Stimulated activated CD4-positive, alpha-beta T cell treated with anti-CD3 and anti-CD28 coated beads, Interleukin-15, amount 100 ng/mL, for 48 hours (primary cell): ENCODE measurements around the gene SPEM3.
"Not testable (repeated sequence)": the region's sequence is repeated elsewhere in the genome, so short reads cannot be mapped to it uniquely, and the experiment has no call there.

Experiments
- DNase-seq, 2 donors: peaks; one replicate each; pipeline ENCODE4 v3.0.0-alpha.2; 2020; ENCODE audit warnings: low read depth in 2 of 2

SPEM3 gene

GRCh38 chr17:7471729-7472128, 43.1 kb downstream of the SPEM3 start:
- DNase-seq, result no peak

- DNase-seq, result not testable (repeated sequence)
Measured at GRCh38 chr17:7474767-7475166, 46.1 kb downstream of the SPEM3 start.

- DNase-seq, result no peak
Measured at GRCh38 chr17:7475764-7476422, 47.2 kb downstream of the SPEM3 start.

DNA sequence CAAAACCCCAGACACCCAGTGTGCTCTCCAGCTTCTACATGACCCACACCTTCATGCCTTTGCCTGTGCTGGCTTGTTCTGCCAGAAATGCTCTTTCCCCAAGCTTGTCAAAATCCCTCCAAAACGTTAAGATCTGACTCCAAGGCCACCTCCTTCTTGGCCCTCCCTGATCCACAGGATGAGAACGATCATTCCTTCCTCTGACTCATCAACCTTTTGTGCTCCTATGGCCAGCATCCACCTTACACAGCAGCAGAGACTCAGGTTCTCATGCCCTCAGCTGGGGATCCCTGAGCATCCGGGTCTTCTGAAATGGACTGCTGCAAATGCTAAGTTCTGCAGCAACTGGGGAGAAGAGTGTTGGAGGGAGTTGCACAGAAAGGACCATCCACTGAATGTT, 47.8 kb downstream of the SPEM3 start:
- no peak for DNase-seq

GRCh38 chr17:7476951-7477350, 48.3 kb downstream of the SPEM3 start:
- no peak for DNase-seq

DNA sequence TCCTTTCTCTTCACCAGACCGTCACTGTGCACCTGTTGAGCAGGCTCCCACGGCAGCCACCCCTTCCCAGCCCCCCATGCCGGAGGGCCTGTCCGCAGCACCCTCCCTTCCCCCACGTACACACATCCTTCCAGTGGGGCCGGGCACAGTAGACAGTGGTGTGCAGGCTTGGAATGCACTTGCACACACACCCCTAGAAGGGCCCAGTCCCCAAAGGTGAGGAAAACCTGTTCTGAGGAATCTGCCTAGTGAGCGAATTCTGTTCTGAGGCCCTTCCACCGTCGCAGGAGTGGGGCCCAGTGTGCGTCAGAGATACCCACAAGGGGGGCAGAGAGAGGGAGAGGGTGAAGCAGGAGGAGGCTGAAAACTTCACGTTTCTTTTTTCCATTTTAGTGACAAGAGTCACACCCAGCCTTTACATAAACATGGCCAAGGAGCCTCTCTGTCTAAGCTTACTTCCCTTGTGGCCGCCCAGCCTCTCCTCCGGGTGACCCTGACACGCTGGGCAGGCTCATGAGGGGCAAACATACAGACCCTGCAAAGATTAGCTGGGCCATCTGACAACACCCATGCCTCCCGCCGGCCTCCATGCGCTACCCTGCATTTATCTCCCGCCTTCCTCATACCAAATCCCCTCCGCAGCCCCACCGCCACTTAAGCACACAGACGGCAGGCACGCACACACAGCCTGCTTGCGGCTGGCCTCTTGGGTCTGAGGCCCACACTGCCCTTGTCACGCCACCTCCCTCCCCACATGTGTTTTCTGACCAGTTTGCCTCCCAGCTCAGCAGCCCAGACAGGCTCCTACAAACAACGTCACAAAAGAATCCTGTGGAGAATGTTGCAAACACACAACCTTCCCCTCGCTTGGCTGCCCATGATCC, 49.0 kb downstream of the SPEM3 start:
- no peak for DNase-seq

DNA sequence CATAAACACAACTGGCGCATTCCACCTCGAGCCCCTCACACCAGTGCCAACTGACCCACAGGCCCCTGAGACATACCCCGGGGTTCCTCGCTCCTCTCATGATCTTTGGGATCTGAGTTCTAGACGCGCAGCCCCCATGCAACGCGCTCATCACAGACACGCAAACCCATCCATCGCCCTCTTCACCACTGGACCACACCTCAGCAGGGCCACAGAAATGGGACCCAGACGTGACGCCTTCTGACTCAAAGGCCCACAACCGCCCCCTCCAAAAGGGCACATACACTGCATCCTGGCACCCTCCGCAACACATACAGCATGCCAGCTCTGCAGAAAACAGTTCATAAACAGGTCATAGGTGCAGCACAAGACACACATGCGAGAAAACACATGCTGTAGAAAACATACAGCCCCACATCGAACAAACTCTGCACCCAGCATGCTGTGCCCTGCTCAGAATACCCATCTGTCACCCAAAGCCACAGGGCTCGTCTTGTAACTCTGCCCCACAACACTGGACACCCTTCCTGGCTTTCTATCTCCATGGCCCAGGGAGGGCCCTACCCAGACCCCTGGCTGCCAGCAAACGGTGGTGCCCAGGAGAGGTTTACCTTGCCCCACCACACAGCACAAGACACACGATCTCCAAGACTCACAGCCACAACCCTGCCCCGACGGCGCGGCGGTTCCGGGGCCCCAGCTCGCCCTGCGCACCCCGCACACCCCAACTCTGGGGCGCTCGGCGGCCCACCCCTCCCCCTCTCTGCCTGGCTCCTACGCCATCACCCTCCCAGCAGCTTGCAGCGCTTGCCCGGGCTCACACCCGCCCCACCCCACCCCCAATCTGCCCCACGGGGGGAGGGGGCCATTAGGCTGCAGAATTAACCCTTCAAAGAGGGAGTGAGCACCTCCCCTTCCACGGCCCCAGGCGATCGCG, 49.9 kb downstream of the SPEM3 start:
- peak in 1 of 2 donors; percentile 34 for DNase-seq

DNA sequence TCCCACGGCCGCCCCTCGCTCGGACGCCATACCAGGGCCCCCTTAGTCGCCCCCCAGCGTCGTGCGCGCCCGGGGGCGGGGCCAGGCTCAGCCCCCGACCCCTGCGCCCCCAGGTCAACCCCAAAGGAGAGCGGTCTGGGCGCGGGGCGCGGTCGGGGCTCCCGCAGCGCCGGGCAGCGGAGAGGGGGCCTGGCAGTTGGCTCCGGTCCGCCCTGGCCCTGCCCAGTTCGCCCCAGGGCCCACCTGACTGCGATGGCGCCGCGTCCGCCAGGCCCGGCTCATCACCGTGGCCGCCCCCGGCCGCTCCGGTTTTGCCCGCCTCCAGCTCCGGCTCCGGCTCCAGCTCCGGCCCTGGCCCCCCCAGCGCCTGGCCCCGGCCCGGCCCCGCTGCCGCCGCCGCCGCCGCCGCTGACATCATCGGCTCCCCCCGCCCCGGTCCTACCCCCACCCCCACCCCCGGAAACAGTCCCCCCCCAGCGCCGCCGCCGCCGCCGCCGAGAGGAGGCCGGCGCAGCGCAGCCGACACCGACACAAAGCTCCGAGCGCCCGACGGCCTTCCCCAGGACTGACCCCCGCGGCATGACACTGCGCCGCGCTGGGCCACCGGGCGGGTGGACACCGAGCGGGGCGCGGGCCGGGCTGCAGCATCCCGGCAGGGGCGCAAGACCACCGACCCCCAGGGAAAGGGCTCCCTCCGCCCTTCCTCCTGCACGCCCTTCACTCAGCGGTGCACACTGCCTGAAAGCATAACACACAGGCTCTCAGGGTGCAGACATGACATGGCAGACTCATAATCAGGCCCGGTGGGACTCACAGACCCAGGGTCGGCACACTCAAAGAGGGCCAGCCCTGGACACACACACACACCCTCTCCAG, 50.8 kb downstream of the SPEM3 start, which contains the start of gene ZBTB4:
Gene ZBTB4, minus strand, starts transcription at position 419 of the 876 bp plus-strand sequence. CDS start 12,830 bp downstream, outside the sequence.
- DNase-seq, result peak in 1 of 2 donors; percentile 32

GRCh38 chr17:7480089-7480384, 51.4 kb downstream of the SPEM3 start:
- DNase-seq, result no peak

DNA sequence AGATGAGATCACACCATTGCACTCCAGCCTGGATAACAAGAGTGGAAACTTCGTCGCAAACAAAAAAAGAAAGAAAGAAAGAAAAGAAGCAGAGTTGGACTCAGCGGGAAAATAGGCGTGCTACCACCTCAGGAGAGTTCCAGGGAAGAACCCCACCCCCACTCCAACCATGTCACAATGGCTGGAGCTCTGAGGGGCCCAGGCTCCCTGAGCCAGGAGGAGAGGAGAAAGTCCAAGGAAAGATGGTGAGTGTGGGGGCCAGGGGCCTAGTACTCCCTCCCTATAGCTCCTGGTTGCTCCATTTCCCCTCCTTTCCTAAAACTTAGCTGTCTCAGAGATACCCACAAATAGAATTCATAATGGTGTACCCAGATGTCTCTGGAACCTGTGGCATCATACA, 52.6 kb downstream of the SPEM3 start, which contains the start of gene SLC35G6:
Gene SLC35G6, plus strand, starts transcription at position 172 of the 400 bp plus-strand sequence. Its CDS starts 71 bp downstream, at position 243.
- not testable (repeated sequence) for DNase-seq

- not testable (repeated sequence) for DNase-seq
Measured at GRCh38 chr17:7481842-7482741, 53.4 kb downstream of the SPEM3 start.
